Measurements from ENCODE around the gene FUT8.

FUT8 gene

GRCh38 chr14:65412032-65412846, at the start of gene FUT8:
FUT8 (plus strand) TSS chr14:65412730; CDS start chr14:65561564, 148,834 bp downstream.
- DNase-seq (ENCODE audit: low read depth in 3 of 3), result peak; percentile 89 to 94 (median 93)

- DNase-seq (ENCODE audit: low read depth in 3 of 3), result no peak
These were observed 45.5 kb upstream of the FUT8 start for GRCh38 chr14:65366802-65367565.

- peak in 1 of 3 donors; percentile 34 for DNase-seq (ENCODE audit: low read depth in 3 of 3)
These were observed 43.0 kb upstream of the FUT8 start for GRCh38 chr14:65369560-65369959.

- peak in 1 of 3 donors; percentile 3 for DNase-seq (ENCODE audit: low read depth in 3 of 3)
These were observed 41.7 kb upstream of the FUT8 start for GRCh38 chr14:65370801-65371248.

- no peak for DNase-seq (ENCODE audit: low read depth in 3 of 3)
These were observed 40.7 kb upstream of the FUT8 start for GRCh38 chr14:65371784-65372183.

GRCh38 chr14:65373016-65373670, 39.4 kb upstream of the FUT8 start:
- DNase-seq (ENCODE audit: low read depth in 3 of 3), result no peak

- DNase-seq (ENCODE audit: low read depth in 3 of 3), result no peak
These were observed 38.9 kb upstream of the FUT8 start for GRCh38 chr14:65373671-65374039.

GRCh38 chr14:65377576-65377975, 35.0 kb upstream of the FUT8 start:
- DNase-seq (ENCODE audit: low read depth in 3 of 3), result no peak

- DNase-seq (ENCODE audit: low read depth in 3 of 3), result no peak
These were observed 29.9 kb upstream of the FUT8 start for GRCh38 chr14:65382586-65382985.

GRCh38 chr14:65387171-65387570, 25.4 kb upstream of the FUT8 start:
- no peak for DNase-seq (ENCODE audit: low read depth in 3 of 3)

- DNase-seq (ENCODE audit: low read depth in 3 of 3), result no peak
These were observed 24.9 kb upstream of the FUT8 start for GRCh38 chr14:65387628-65388027.

GRCh38 chr14:65392296-65392695, 20.2 kb upstream of the FUT8 start:
- no peak for DNase-seq (ENCODE audit: low read depth in 3 of 3)

GRCh38 chr14:65396082-65396910, 16.2 kb upstream of the FUT8 start:
- DNase-seq (ENCODE audit: low read depth in 3 of 3), result no peak

- DNase-seq (ENCODE audit: low read depth in 3 of 3), result no peak
These were observed 9.3 kb upstream of the FUT8 start for GRCh38 chr14:65403231-65403630.

- no peak for DNase-seq (ENCODE audit: low read depth in 3 of 3)
These were observed 4.4 kb upstream of the FUT8 start for GRCh38 chr14:65408113-65408512.

GRCh38 chr14:65410640-65411039, 1.9 kb upstream of the FUT8 start:
- DNase-seq (ENCODE audit: low read depth in 3 of 3), result no peak

GRCh38 chr14:65411656-65412031, 886 bp upstream of the FUT8 start:
- peak; percentile 61 to 73 (median 62) for DNase-seq (ENCODE audit: low read depth in 3 of 3)

GRCh38 chr14:65412856-65413738, 567 bp downstream of the FUT8 start:
- DNase-seq (ENCODE audit: low read depth in 3 of 3), result peak in 1 of 3 donors; percentile 56

GRCh38 chr14:65413739-65414045, 1.2 kb downstream of the FUT8 start:
- no peak for DNase-seq (ENCODE audit: low read depth in 3 of 3)

GRCh38 chr14:65414961-65415589, 2.5 kb downstream of the FUT8 start:
- DNase-seq (ENCODE audit: low read depth in 3 of 3), result no peak

All from stimulated activated CD4-positive, alpha-beta T cell treated with anti-CD3 and anti-CD28 coated beads, TNF-alpha, amount 100 ng/mL, for 48 hours (primary cell).